CD14-positive monocyte (primary cell): ENCODE data around the gene CETP. TPM values are rescaled to one million over a fixed set of nuclear protein-coding genes. Genes with fewer than 3 reads are reported as not detected.
A peak's percentile ranks its signal among the peaks of the same experiment; 100 is the strongest.
"Not testable (repeated sequence)": the region's sequence is repeated elsewhere in the genome, so short reads cannot be mapped to it uniquely, and the experiment has no call there.

Source experiments
- DNase-seq, 3 donors: peaks; one replicate each; pipeline ENCODE4 v3.0.0-alpha.2; 2011 to 2022
- H2AFZ ChIP-seq: 2 replicates; pipeline ENCODE4 v1.6.0; 2012; ENCODE audit warnings: mild to moderate bottlenecking, low read depth, low read length, inconsistent platforms; ENCODE audit not compliant: insufficient read depth, poor library complexity, severe bottlenecking
- H3K27ac ChIP-seq, 2 donors: 1 replicate in 1 of 2; 2 replicates in 1 of 2; pipeline ENCODE4 v1.5.1; 2012 to 2013; ENCODE audit warnings: low read length in 2 of 2, control low read depth in 1 of 2, inconsistent platforms in 1 of 2, low read depth in 1 of 2, mild to moderate bottlenecking in 1 of 2
- H3K27me3 ChIP-seq, 2 donors: one replicate each; pipeline versions ENCODE4 v1.6.0 to v1.6.1; 2011 to 2013; ENCODE audit warnings: low read length in 2 of 2; ENCODE audit not compliant: control insufficient read depth in 2 of 2, insufficient read depth in 2 of 2
- H3K36me3 ChIP-seq, 2 donors: replicated peaks in 1 of 2; 1 replicate in 1 of 2; 2 replicates in 1 of 2; pipeline versions ENCODE4 v1.5.1 to v1.6.1; 2012 to 2013; ENCODE audit warnings: low read length in 2 of 2, control low read depth in 1 of 2, inconsistent platforms in 1 of 2, mild to moderate bottlenecking in 1 of 2; ENCODE audit not compliant: insufficient read depth in 2 of 2, control insufficient read depth in 1 of 2
- H3K4me1 ChIP-seq, 2 donors: 1 replicate in 1 of 2; 2 replicates in 1 of 2; pipeline versions ENCODE4 v1.5.1 to v1.6.1; 2012 to 2013; ENCODE audit warnings: low read length in 2 of 2, control low read depth in 1 of 2, inconsistent platforms in 1 of 2, mild to moderate bottlenecking in 1 of 2, moderate library complexity in 1 of 2; ENCODE audit not compliant: insufficient read depth in 2 of 2, control insufficient read depth in 1 of 2
- H3K4me2 ChIP-seq: replicated peaks from 2 replicates; pipeline ENCODE3; 2012; ENCODE audit warnings: low read length, moderate library complexity, mild to moderate bottlenecking; ENCODE audit not compliant: poor library complexity, severe bottlenecking; ENCODE audit errors: extremely low read depth
- H3K4me3 ChIP-seq, 3 experiments: fragments of 200-600 bp in 1 of 3; sonication (generic) in 1 of 3; replicated peaks in 1 of 3; 1 replicate in 2 of 3; 2 replicates in 1 of 3; pipeline ENCODE4 v1.5.1; 2011 to 2013; ENCODE audit warnings: low read length in 3 of 3, mild to moderate bottlenecking in 3 of 3, control low read depth in 2 of 3, low read depth in 2 of 3, inconsistent platforms in 1 of 3, moderate library complexity in 1 of 3
- H3K79me2 ChIP-seq: 2 replicates; pipeline ENCODE4 v1.6.0; 2012; ENCODE audit warnings: mild to moderate bottlenecking, control low read depth, inconsistent platforms, low read length, moderate library complexity; ENCODE audit not compliant: insufficient read depth
- H3K9ac ChIP-seq: 2 replicates; pipeline ENCODE4 v1.6.0; 2017; ENCODE audit warnings: low read length, mild to moderate bottlenecking; ENCODE audit not compliant: insufficient read depth, poor library complexity, severe bottlenecking
- H3K9me3 ChIP-seq, 2 donors: replicated peaks in 1 of 2; 1 replicate in 1 of 2; 2 replicates in 1 of 2; pipeline versions ENCODE4 v1.5.1 to v1.6.1; 2012 to 2013; ENCODE audit warnings: low read length in 2 of 2, control low read depth in 1 of 2; ENCODE audit not compliant: control insufficient read depth in 1 of 2, insufficient read depth in 1 of 2
- H4K20me1 ChIP-seq: 2 replicates; pipeline ENCODE4 v1.6.0; 2012; ENCODE audit warnings: mild to moderate bottlenecking, low read length, control low read depth, moderate library complexity; ENCODE audit not compliant: insufficient read depth
- H3K27ac Mint-ChIP-seq, 7 donors: one replicate each; pipeline ENCODE4 v1.8.0; 2020; ENCODE audit warnings: mild to moderate bottlenecking in 7 of 7, mixed read lengths in 7 of 7, moderate library complexity in 6 of 7, inconsistent platforms in 2 of 7
- H3K27me3 Mint-ChIP-seq, 3 donors: one replicate each; pipeline ENCODE4 v1.8.0; 2021 to 2022; ENCODE audit warnings: low read depth in 3 of 3, mild to moderate bottlenecking in 3 of 3, mixed read lengths in 3 of 3, moderate library complexity in 3 of 3, inconsistent platforms in 1 of 3
- H3K36me3 Mint-ChIP-seq, 2 donors: one replicate each; pipeline ENCODE4 v1.8.0; 2020; ENCODE audit warnings: mixed read lengths in 2 of 2, inconsistent platforms in 1 of 2, mild to moderate bottlenecking in 1 of 2
- H3K4me1 Mint-ChIP-seq: one replicate; pipeline ENCODE4 v1.8.0; 2020; ENCODE audit warnings: mild to moderate bottlenecking, mixed read lengths
- H3K4me3 Mint-ChIP-seq, 2 donors: one replicate each; pipeline ENCODE4 v1.8.0; 2020; ENCODE audit warnings: mild to moderate bottlenecking in 2 of 2, mixed read lengths in 2 of 2, moderate library complexity in 1 of 2
- H3K9me3 Mint-ChIP-seq, 7 donors: one replicate each; pipeline ENCODE4 v1.8.0; 2020 to 2022; ENCODE audit warnings: mixed read lengths in 7 of 7, mild to moderate bottlenecking in 6 of 7, moderate library complexity in 6 of 7, inconsistent platforms in 2 of 7
- WGBS: methylation state at CpG from one replicate; pipeline ENCODE4 v1.1.5; 2013; ENCODE audit warnings: missing lambda C conversion rate; ENCODE audit not compliant: insufficient coverage; 5-methylcytosine and 5-hydroxymethylcytosine counted together
- intact Hi-C, 2 donors: fragments of 100-400 bp; cut with micrococcal nuclease; formaldehyde crosslinking; loops; one replicate each; pipeline versions ENCODE4 v1.15.0 to v1.15.1; 2023
- polyA plus RNA-seq, 3 donors: library from polyadenylated mRNA; depleted of rRNA in 1 of 3; unstranded in 2 of 3; stranded (reverse) in 1 of 3; fragments of 300-500 nt in 2 of 3; fragments of >200 nt in 1 of 3; fragmentation: Illumina TruSeq in 2 of 3; gene quantifications; 1 replicate in 2 of 3; 2 replicates in 1 of 3; pipeline ENCODE4 v1.2.3, GENCODE V29; 2012 to 2021
- TF ChIP-seq, protein P1 (sequence below): fragments of 200-600 bp; IDR thresholded peaks from one replicate; pipeline ENCODE4 v1.8.0; 2022; ENCODE audit warnings: antibody characterized with exemption, mild to moderate bottlenecking

Gene CETP
- polyA plus RNA-seq, 3 donors: 0.61 to 2.1 (median 1.3) TPM

DNA sequence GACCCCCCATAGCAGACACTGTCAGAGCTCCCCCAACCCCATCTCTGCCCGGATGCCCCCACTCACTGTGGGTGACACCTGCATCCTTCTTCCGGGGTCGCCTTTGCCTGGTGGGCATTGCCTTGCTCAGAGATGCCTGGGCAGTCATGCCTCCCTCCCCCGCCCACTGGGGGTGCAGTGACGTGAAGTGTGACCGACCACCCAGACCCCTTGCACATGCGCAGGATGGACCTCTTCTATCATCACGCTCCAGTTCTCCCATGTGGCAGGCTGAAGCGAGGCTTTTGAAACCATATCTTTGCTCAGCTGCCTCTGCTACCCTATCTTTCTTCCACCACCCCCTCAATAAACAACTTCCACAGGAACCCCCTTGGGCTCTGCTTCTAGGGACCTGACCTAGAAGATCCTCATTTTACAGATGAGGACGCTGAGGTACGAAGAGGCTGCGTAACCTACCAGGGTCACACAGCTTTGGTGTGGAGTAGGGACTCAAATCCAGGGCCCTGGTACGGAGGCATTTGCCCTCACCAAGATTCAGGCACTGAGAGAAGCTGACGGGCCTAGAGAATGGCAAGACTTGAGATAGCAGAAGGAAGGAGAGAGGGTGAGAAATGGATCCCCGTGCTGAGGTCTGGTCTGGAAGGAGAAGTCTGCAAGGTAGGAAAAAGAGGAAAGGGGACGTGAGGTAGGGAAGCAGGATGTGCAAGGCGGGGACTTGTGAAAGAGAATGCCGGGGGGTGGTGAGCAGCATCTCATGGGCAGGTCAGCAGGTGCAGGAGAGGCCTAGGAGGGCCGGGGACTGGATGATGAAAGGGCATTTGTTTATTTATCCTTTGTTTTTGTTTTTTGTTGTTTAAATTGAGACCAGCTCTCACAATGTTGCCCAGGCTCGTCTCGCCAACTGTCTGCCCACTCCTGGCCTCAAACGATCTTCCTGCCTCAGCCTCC lies 42.0 kb downstream of the CETP start:
- Histone ChIP-seq H3K36me3 (peaks cover 9 to 56% of the 10 kb centered on the region in 2 donors), H3K4me1 (peaks cover 5 to 32% of the 10 kb centered on the region in 2 donors), H3K4me2 (no peak overlapping the region), H3K79me2 (peaks cover 97% of the 10 kb centered on the region), H3K27me3 (no peaks in the 10 kb centered on the region), H3K9ac (no peak overlapping the region), H3K9me3 (no peaks in the 10 kb centered on the region), H4K20me1 (peaks cover 75% of the 10 kb centered on the region), H3K4me3 (no peak overlapping the region), H2AFZ (no peak overlapping the region), H3K27ac (peak overlapping the region in 1 of 2 donors; percentile 23)
- TF ChIP-seq, protein P1, sequence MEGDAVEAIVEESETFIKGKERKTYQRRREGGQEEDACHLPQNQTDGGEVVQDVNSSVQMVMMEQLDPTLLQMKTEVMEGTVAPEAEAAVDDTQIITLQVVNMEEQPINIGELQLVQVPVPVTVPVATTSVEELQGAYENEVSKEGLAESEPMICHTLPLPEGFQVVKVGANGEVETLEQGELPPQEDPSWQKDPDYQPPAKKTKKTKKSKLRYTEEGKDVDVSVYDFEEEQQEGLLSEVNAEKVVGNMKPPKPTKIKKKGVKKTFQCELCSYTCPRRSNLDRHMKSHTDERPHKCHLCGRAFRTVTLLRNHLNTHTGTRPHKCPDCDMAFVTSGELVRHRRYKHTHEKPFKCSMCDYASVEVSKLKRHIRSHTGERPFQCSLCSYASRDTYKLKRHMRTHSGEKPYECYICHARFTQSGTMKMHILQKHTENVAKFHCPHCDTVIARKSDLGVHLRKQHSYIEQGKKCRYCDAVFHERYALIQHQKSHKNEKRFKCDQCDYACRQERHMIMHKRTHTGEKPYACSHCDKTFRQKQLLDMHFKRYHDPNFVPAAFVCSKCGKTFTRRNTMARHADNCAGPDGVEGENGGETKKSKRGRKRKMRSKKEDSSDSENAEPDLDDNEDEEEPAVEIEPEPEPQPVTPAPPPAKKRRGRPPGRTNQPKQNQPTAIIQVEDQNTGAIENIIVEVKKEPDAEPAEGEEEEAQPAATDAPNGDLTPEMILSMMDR: no peak
- peak overlapping the region in 5 of 7 donors; percentile 14 to 85 (median 68) for H3K27ac Mint-ChIP-seq
- intact Hi-C loops: no loop called here
- H3K9me3 Mint-ChIP-seq: no peaks in the 10 kb centered on the region
- H3K36me3 Mint-ChIP-seq: peaks cover 47 to 55% of the 10 kb centered on the region in 2 donors
- H3K4me1 Mint-ChIP-seq: peaks cover 49% of the 10 kb centered on the region
- H3K27me3 Mint-ChIP-seq: peaks cover 0 to 1% (median 0%) of the 10 kb centered on the region in 3 donors
- 73% methylated on average over 22 of the region's 22 CpGs for WGBS
- DNase-seq: no peak
- no peak overlapping the region for H3K4me3 Mint-ChIP-seq

DNA sequence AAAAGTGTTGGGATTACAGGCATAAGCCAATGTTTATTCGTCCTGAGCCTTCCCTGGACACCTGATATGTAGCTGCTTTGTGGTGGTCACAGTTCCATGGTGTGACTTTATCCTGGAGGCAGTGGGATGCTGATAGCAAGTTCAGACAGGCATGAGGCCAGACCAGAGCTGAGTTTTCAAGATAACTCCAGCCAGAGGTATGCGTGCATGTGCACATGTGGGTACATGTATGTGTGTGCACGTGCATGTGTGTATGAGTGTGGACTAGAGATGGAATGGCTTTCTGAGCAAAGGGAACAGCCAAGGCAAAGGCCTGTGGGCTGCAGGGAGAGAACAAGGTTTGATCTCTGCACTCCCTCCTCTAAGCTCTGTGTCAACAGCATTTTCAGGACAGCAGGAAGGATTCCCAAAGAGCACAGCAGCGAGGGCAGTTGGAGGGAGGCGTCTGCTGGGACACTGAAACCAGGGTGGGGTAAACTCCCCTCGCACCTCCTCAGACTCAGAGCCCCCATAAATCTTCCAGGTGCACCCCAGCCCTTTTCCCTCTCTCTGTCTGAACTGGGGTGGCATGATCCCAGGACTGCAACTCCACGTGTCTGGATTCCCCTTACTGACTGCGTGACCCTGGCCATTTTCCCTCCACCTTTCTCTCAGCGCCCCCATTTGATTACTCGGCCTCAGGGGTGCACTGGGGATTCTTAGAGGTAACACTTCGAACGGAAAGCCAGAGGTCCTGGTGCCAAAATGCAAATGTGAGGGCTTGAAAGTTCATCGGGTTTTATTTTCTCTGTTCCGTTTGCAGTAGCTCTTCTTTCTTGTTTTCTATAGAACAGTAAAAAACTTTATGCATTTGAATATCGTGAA lies 42.9 kb downstream of the CETP start:
- Histone ChIP-seq H2AFZ (no peak overlapping the region), H3K4me2 (no peak overlapping the region), H4K20me1 (peaks cover 66% of the 10 kb centered on the region), H3K36me3 (peaks cover 9 to 47% of the 10 kb centered on the region in 2 donors), H3K4me1 (peaks cover 5 to 23% of the 10 kb centered on the region in 2 donors), H3K9me3 (no peaks in the 10 kb centered on the region), H3K4me3 (no peak overlapping the region), H3K27me3 (no peaks in the 10 kb centered on the region), H3K27ac (no peak overlapping the region), H3K79me2 (peaks cover 96% of the 10 kb centered on the region), H3K9ac (no peak overlapping the region)
- no peak overlapping the region for H3K4me3 Mint-ChIP-seq
- intact Hi-C loops: no loop called here
- WGBS: 91% methylated on average over 12 of the region's 15 CpGs
- H3K9me3 Mint-ChIP-seq: no peaks in the 10 kb centered on the region
- peaks cover 43 to 52% of the 10 kb centered on the region in 2 donors for H3K36me3 Mint-ChIP-seq
- TF ChIP-seq, protein P1: no peak
- peaks cover 42% of the 10 kb centered on the region for H3K4me1 Mint-ChIP-seq
- peaks cover 0 to 1% (median 0%) of the 10 kb centered on the region in 3 donors for H3K27me3 Mint-ChIP-seq
- peak overlapping the region in 3 of 7 donors; percentile 6 to 76 (median 18) for H3K27ac Mint-ChIP-seq
- DNase-seq: no peak

DNA sequence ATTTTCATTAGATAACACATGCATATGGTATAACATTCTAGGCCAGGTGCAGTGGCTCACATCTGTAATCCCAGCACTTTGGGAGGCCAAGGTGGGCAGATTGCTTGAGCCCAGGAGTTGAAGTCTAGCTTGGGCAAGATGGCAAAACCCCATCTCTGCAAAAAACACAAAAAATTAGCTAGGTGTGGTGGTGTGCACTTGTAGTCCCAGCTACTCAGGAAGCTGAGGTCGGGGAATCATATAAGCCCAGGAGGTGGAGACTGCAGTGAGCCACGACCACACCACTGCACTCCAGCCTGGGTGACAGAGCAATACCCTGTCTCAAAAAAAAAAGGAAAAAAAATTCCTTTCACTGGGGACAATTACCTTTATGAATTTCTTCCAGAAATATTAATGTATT lies 43.8 kb downstream of the CETP start:
- H3K27me3 Mint-ChIP-seq, H3K9ac ChIP-seq, H3K9me3 ChIP-seq, H3K4me3 Mint-ChIP-seq, H2AFZ ChIP-seq, H3K4me3 ChIP-seq, H3K4me2 ChIP-seq, DNase-seq, H3K27ac ChIP-seq, H3K9me3 Mint-ChIP-seq, H3K27me3 ChIP-seq, intact Hi-C loops: not testable (repeated sequence)
- H3K36me3 Mint-ChIP-seq: peaks cover 44 to 58% of the 10 kb centered on the region in 2 donors
- WGBS: no CpG with 5 or more reads among the region's 2 CpGs
- peaks cover 38% of the 10 kb centered on the region for H3K4me1 Mint-ChIP-seq
- peaks cover 96% of the 10 kb centered on the region for H3K79me2 ChIP-seq
- H3K4me1 ChIP-seq: peaks cover 5 to 18% of the 10 kb centered on the region in 2 donors
- peaks cover 61% of the 10 kb centered on the region for H4K20me1 ChIP-seq
- H3K36me3 ChIP-seq: peaks cover 9 to 44% of the 10 kb centered on the region in 2 donors
- peak overlapping the region in 1 of 7 donors; percentile 60 for H3K27ac Mint-ChIP-seq
